GM06990 (cell line): ENCODE results near the gene SYTL1.

Source experiments
- DNase-seq: peaks from one replicate; pipeline ENCODE4 v3.0.0-alpha.2; 2011; ENCODE audit not compliant: insufficient read length; ENCODE audit errors: extremely low read depth
- H3K27me3 ChIP-seq: replicated peaks from 2 replicates; pipeline ENCODE4 v1.6.0; 2011; ENCODE audit warnings: low read length; ENCODE audit not compliant: control insufficient read depth, insufficient read depth
- H3K36me3 ChIP-seq: 2 replicates; pipeline ENCODE4 v1.5.1; 2011; ENCODE audit warnings: low read length; ENCODE audit not compliant: control insufficient read depth, insufficient read depth
- H3K4me3 ChIP-seq: replicated peaks from 2 replicates; pipeline ENCODE4 v1.5.1; 2011; ENCODE audit warnings: low read depth, mild to moderate bottlenecking, control low read depth, low read length
- CTCF ChIP-seq: IDR thresholded peaks from 2 replicates; pipeline ENCODE4 v1.5.1; 2011; ENCODE audit warnings: low read length, control low read depth, mild to moderate bottlenecking, inconsistent platforms; ENCODE audit not compliant: insufficient read depth, poor library complexity, severe bottlenecking

The SYTL1 gene

GRCh38 chr1:27377760-27378495, 36.1 kb downstream of the SYTL1 start:
- Histone ChIP-seq H3K4me3 (no peak overlapping the region), H3K36me3 (no peaks in the 10 kb centered on the region), H3K27me3 (peaks cover 1% of the 10 kb centered on the region)
- no peak for TF ChIP-seq CTCF
- no peak for DNase-seq

- DNase-seq: no peak
- Histone ChIP-seq H3K36me3 (no peaks in the 10 kb centered on the region), H3K27me3 (peaks cover 1% of the 10 kb centered on the region), H3K4me3 (no peak overlapping the region)
- no peak for TF ChIP-seq CTCF
Measured at GRCh38 chr1:27379564-27380122, 37.8 kb downstream of the SYTL1 start.

- H3K4me3 ChIP-seq: no peak overlapping the region
- TF ChIP-seq CTCF: no peak
- DNase-seq: no peak
- no peaks in the 10 kb centered on the region for H3K36me3 ChIP-seq
- H3K27me3 ChIP-seq: peaks cover 1% of the 10 kb centered on the region
Measured at GRCh38 chr1:27380224-27380623, 38.4 kb downstream of the SYTL1 start.

GRCh38 chr1:27380766-27381733, 39.2 kb downstream of the SYTL1 start:
- no peaks in the 10 kb centered on the region for H3K36me3 ChIP-seq
- no peak for DNase-seq
- no peak for TF ChIP-seq CTCF

GRCh38 chr1:27381969-27382762, 40.3 kb downstream of the SYTL1 start:
- no peak overlapping the region for H3K4me3 ChIP-seq

More at GRCh38 chr1:27380766-27381733, 39.2 kb downstream of the SYTL1 start:
- Histone ChIP-seq H3K4me3 (no peak overlapping the region), H3K27me3 (peaks cover 1% of the 10 kb centered on the region)

More at GRCh38 chr1:27381969-27382762, 40.3 kb downstream of the SYTL1 start:
- Histone ChIP-seq H3K36me3 (no peaks in the 10 kb centered on the region), H3K27me3 (no peaks in the 10 kb centered on the region; the same call in 1 of the 2 replicates)
- DNase-seq: no peak
- no peak for TF ChIP-seq CTCF
